ENCODE measurements around the gene MTUS2.

Gene MTUS2

GRCh38 chr13:29434217-29434945 lies 614.2 kb downstream of the MTUS2 start:
- DNase-seq (ENCODE audit: low read depth in 1 of 2, low spot score in 1 of 2), result no peak
- H3K27me3 ChIP-seq (ENCODE audit: insufficient read depth, poor library complexity, severe bottlenecking), result peaks cover 18% of the 10 kb centered on the region
- H3K27ac ChIP-seq (replicated peaks), result no peak overlapping the region
- TF ChIP-seq GABPA (IDR thresholded peaks at IDR 0.05; ENCODE audit: low read depth) (no peak), POLR2AphosphoS5 (IDR thresholded peaks at IDR 0.05; ENCODE audit: low read depth) (no peak), SPI1 (IDR thresholded peaks at IDR 0.05; ENCODE audit: borderline replicate concordance, low read depth) (no peak)
- H3K4me3 ChIP-seq (replicated peaks; ENCODE audit: insufficient read depth, low read length), result no peak overlapping the region

- no peak for TF ChIP-seq SPI1 (IDR thresholded peaks at IDR 0.05; ENCODE audit: borderline replicate concordance, low read depth)
- no peak for TF ChIP-seq REST (IDR thresholded peaks at IDR 0.05; ENCODE audit: insufficient replicate concordance, low read depth)
- no peak for TF ChIP-seq CTCF (IDR thresholded peaks at IDR 0.05; ENCODE audit: insufficient read depth, low read length)
- TF ChIP-seq POLR2AphosphoS5 (IDR thresholded peaks at IDR 0.05; ENCODE audit: low read depth), result no peak
- no peak for TF ChIP-seq GABPA (IDR thresholded peaks at IDR 0.05; ENCODE audit: low read depth)
- no peak overlapping the region for H3K27ac ChIP-seq (replicated peaks)
- DNase-seq (ENCODE audit: low read depth in 1 of 2, low spot score in 1 of 2), result no peak
- H3K4me3 ChIP-seq (replicated peaks; ENCODE audit: insufficient read depth, low read length), result no peak overlapping the region
- peaks cover 12% of the 10 kb centered on the region for H3K27me3 ChIP-seq (ENCODE audit: insufficient read depth, poor library complexity, severe bottlenecking)
Measured at GRCh38 chr13:29435125-29435911, 615.2 kb downstream of the MTUS2 start.

- Histone ChIP-seq H3K27ac (replicated peaks) (no peak overlapping the region), H3K27me3 (ENCODE audit: insufficient read depth, poor library complexity, severe bottlenecking) (peaks cover 12% of the 10 kb centered on the region), H3K4me3 (replicated peaks; ENCODE audit: insufficient read depth, low read length) (no peak overlapping the region)
- TF ChIP-seq POLR2AphosphoS5 (IDR thresholded peaks at IDR 0.05; ENCODE audit: low read depth), result no peak
- DNase-seq (ENCODE audit: low read depth in 1 of 2, low spot score in 1 of 2), result no peak
Measured at GRCh38 chr13:29436291-29436690, 616.2 kb downstream of the MTUS2 start.

- H3K4me3 ChIP-seq (replicated peaks; ENCODE audit: insufficient read depth, low read length), result no peak overlapping the region
- no peak for DNase-seq (ENCODE audit: low read depth in 1 of 2, low spot score in 1 of 2)
- H3K27me3 ChIP-seq (ENCODE audit: insufficient read depth, poor library complexity, severe bottlenecking), result peaks cover 12% of the 10 kb centered on the region
- TF ChIP-seq CTCF (IDR thresholded peaks at IDR 0.05; ENCODE audit: insufficient read depth, low read length) (no peak), REST (IDR thresholded peaks at IDR 0.05; ENCODE audit: insufficient replicate concordance, low read depth) (no peak), SPI1 (IDR thresholded peaks at IDR 0.05; ENCODE audit: borderline replicate concordance, low read depth) (no peak), POLR2AphosphoS5 (IDR thresholded peaks at IDR 0.05; ENCODE audit: low read depth) (no peak), GABPA (IDR thresholded peaks at IDR 0.05; ENCODE audit: low read depth) (no peak)
- H3K27ac ChIP-seq (replicated peaks), result no peak overlapping the region
Measured at GRCh38 chr13:29436721-29437280, 616.7 kb downstream of the MTUS2 start.

Data from HL-60 (cell line).